ENCODE measurements around the gene WDR83.

DNA sequence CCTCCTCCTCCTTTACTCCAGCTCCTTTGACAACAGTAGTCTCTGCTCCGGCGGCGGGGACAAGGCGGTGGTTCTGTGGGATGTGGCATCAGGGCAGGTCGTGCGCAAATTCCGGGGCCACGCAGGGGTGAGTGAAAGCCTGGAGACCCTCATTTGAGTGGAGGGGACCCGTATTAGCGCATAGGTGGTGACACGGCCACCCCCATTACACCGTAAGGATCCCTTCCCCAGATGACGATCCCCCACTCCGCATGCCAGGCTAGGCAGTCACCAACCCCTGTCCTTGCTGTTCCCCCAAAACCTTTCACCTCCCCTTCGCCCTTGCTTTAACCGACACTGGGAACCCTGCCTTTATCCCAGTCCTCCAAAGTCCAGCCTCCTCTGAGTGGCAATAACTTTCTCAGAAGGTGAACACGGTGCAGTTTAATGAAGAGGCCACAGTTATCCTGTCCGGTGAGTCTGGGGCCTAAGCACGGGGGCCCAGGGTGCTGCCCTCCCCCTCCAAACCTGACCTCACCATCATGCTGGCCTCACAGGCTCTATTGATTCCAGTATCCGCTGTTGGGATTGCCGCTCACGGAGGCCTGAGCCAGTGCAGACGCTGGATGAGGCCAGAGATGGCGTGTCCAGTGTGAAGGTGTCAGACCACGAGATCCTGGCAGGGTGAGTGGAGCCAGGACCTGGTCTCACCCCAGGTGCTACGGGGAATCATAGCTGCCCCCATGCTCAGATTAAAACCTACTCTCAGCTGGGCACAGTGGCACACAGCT is 3.7 kb downstream of the WDR83 start:
- TF ChIP-seq CTCF (IDR thresholded peaks at IDR 0.05) (no peak), POLR2A (IDR thresholded peaks at IDR 0.05) (no peak)

Measured in breast epithelium (tissue), 3 donors.